Heart left ventricle (tissue), 13 donors: Measurements from ENCODE around the gene UBE4B.

ENCODE experiments used
- POLR2A ChIP-seq, 2 donors: fragments of 450-650 bp; IDR thresholded peaks; one replicate each; pipeline ENCODE4 v1.6.1; 2017; ENCODE audit warnings: antibody characterized with exemption in 2 of 2, mild to moderate bottlenecking in 2 of 2, moderate library complexity in 2 of 2
- TF ChIP-seq, protein P1 (sequence below), 12 donors: fragments of 200-600 bp; sonication (generic) in 4 of 12; IDR thresholded peaks; one replicate each; pipeline versions ENCODE4 v1.5.0 to v1.8.0; 2018 to 2022; ENCODE audit warnings: antibody characterized with exemption in 12 of 12, mild to moderate bottlenecking in 5 of 12
- donor health status: ischemic (EF 13 %, LVEDD 7.1; RV severe dilation, severe dysfunction).
- donor health status: DM: no; HTN: yes; CAD: no.
- donor health status: DM: no; HTN: no; CAD: no.
- donor health status: ischemic (EF 25% LVEDD 6.9; RV normal size, moderate dysfunction).
- donor health status: ischemic (EF 25% LVEDD 5.7; RV mildly dilated, moderate dysfunction).
- donor health status: ischemic (EF 35%, LVEDD 5.7; RV mildly dilated, moderate dysfunction).
- donor health status: nonischemic (EF 11% LVEDD 7.7; RV severe dilation, severe dysfunction).
- donor health status: DM: yes; HTN: yes; CAD: no.
- donor health status: PGD.
- donor health status: ischemic (EF 29% LVEDD 5.4; RV normal size, mild dysfunction).
- donor health status: nonischemic (EF 23%, LVEDD 6.1; RV moderate dilation, normal function).

DNA sequence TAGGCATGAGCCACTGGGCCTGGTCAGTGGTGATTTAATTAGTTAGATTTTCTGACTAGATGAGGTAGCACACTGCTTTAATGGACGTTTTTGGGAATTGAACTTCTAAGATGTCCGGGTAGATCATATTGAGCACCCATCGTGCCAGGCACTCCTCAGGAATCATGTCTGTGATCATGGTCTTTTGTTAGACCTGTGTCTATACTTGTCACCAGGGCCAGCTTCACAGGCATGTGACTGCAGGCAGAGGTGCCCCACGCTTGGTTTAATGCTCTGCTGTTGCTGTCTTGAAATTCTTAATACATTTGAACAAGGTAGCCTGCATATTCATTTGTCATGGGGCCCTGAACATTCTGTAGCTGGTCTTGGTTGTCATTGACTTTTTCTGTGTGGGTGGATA is 19.6 kb downstream of the UBE4B start:
- TF ChIP-seq, protein P1, sequence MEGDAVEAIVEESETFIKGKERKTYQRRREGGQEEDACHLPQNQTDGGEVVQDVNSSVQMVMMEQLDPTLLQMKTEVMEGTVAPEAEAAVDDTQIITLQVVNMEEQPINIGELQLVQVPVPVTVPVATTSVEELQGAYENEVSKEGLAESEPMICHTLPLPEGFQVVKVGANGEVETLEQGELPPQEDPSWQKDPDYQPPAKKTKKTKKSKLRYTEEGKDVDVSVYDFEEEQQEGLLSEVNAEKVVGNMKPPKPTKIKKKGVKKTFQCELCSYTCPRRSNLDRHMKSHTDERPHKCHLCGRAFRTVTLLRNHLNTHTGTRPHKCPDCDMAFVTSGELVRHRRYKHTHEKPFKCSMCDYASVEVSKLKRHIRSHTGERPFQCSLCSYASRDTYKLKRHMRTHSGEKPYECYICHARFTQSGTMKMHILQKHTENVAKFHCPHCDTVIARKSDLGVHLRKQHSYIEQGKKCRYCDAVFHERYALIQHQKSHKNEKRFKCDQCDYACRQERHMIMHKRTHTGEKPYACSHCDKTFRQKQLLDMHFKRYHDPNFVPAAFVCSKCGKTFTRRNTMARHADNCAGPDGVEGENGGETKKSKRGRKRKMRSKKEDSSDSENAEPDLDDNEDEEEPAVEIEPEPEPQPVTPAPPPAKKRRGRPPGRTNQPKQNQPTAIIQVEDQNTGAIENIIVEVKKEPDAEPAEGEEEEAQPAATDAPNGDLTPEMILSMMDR (IDR thresholded peaks at IDR 0.05) = no peak
- no peak for TF ChIP-seq POLR2A (IDR thresholded peaks at IDR 0.05)
